K562 (cell line): Measurements from ENCODE around the gene SLC9A1. TPM values are rescaled to one million over a fixed set of nuclear protein-coding genes. Genes with fewer than 3 reads are reported as not detected.

Experiments used
- CCAR2 ChIP-seq: fragments of 200-400 bp; formaldehyde crosslinking; IDR thresholded peaks from 2 replicates; pipeline ENCODE4 v1.6.1; 2017; ENCODE audit warnings: mild to moderate bottlenecking, low read depth, low read length
- CREBBP ChIP-seq: IDR thresholded peaks from one replicate; pipeline ENCODE4 v1.6.1; 2012; ENCODE audit warnings: low read depth, mild to moderate bottlenecking, control low read depth, inconsistent platforms, low read length
- FOXK1 ChIP-seq: sonication (generic); formaldehyde crosslinking; IDR thresholded peaks from 2 replicates; pipeline ENCODE4 v1.8.0; 2022; ENCODE audit warnings: missing genetic modification reagents, mild to moderate bottlenecking, borderline replicate concordance
- FUS ChIP-seq: fragments of 200-400 bp; formaldehyde crosslinking; optimal IDR thresholded peaks from 2 replicates; pipeline ENCODE3; 2017; ENCODE audit warnings: low read depth, low read length
- GABPA ChIP-seq: fragments of 200-800 bp; sonication (Bioruptor generic); conservative IDR thresholded peaks from 2 replicates; pipeline ENCODE4 v1.6.1; 2016; ENCODE audit warnings: low read depth, missing genetic modification characterization, missing compliant biosample characterization
- GTF2E2 ChIP-seq: fragments of 200-800 bp; sonication (Bioruptor generic); IDR thresholded peaks from 2 replicates; pipeline ENCODE4 v1.6.1; 2016; ENCODE audit warnings: missing genetic modification characterization, missing compliant biosample characterization
- HDAC2 ChIP-seq: fragments of 450-650 bp; IDR thresholded peaks from 2 replicates; pipeline ENCODE4 v1.6.1; 2016; ENCODE audit warnings: mild to moderate bottlenecking
- JUND ChIP-seq, 2 experiments: IDR thresholded peaks; 2 replicates in 1 of 2; 3 replicates in 1 of 2; pipeline ENCODE4 v1.6.1; 2011; ENCODE audit warnings: borderline replicate concordance in 2 of 2, low read depth in 2 of 2, low read length in 2 of 2, improper control_type of control experiment in 1 of 2, missing biosample characterization in 1 of 2, missing genetic modification characterization in 1 of 2, missing genetic modification reagents in 1 of 2
- MCM2 ChIP-seq: fragments of 450-650 bp; IDR thresholded peaks from 2 replicates; pipeline ENCODE4 v1.6.1; 2017; ENCODE audit warnings: low read depth, mild to moderate bottlenecking
- NCOA6 ChIP-seq: fragments of 450-650 bp; IDR thresholded peaks from 2 replicates; pipeline ENCODE4 v1.6.1; 2017; ENCODE audit warnings: mild to moderate bottlenecking
- SIN3A ChIP-seq, 2 experiments: fragments of 150-350 bp in 1 of 2; IDR thresholded peaks; 2 replicates each; pipeline ENCODE4 v1.6.1; 2011 to 2016; ENCODE audit warnings: borderline replicate concordance in 2 of 2, low read depth in 2 of 2, low read length in 2 of 2, mild to moderate bottlenecking in 2 of 2, moderate library complexity in 2 of 2; ENCODE audit not compliant: control insufficient read depth in 1 of 2
- TGIF2 ChIP-seq: sonication (generic); formaldehyde crosslinking; IDR thresholded peaks from 2 replicates; pipeline ENCODE4 v1.8.1; 2022; ENCODE audit warnings: mild to moderate bottlenecking, missing genetic modification reagents, moderate library complexity
- ZNF224 ChIP-seq: sonication (generic); formaldehyde crosslinking; IDR thresholded peaks from 2 replicates; pipeline ENCODE4 v1.8.0; 2022; ENCODE audit warnings: mild to moderate bottlenecking, missing genetic modification reagents
- ZNF408 ChIP-seq: fragments of 250-450 bp; sonication (Bioruptor Pico); IDR thresholded peaks from 2 replicates; pipeline ENCODE4 v1.4.0; 2020; ENCODE audit warnings: low read depth, mild to moderate bottlenecking, moderate library complexity
- ZNF41 ChIP-seq: fragments of 250-450 bp; sonication (Bioruptor Pico); conservative IDR thresholded peaks from 2 replicates; pipeline ENCODE4 v1.4.0; 2020; ENCODE audit warnings: mild to moderate bottlenecking
- ZNF75A ChIP-seq: fragments of 450-650 bp; formaldehyde crosslinking; IDR thresholded peaks from 2 replicates; pipeline ENCODE4 v1.4.0; 2020; ENCODE audit warnings: mild to moderate bottlenecking
- ZNF764 ChIP-seq: fragments of 250-450 bp; sonication (Bioruptor Pico); IDR thresholded peaks from 2 replicates; pipeline ENCODE4 v1.4.0; 2020; ENCODE audit warnings: low read depth, mild to moderate bottlenecking, moderate library complexity
- ZNF766 ChIP-seq: fragments of 200-800 bp; sonication (Bioruptor generic); conservative IDR thresholded peaks from 2 replicates; pipeline ENCODE4 v1.6.1; 2016; ENCODE audit warnings: missing genetic modification characterization, missing compliant biosample characterization
- polyA plus RNA-seq, 8 experiments: library from polyadenylated mRNA; depleted of rRNA in 4 of 8; stranded (reverse) in 5 of 8; unstranded in 3 of 8; fragments of >200 nt; fragmentation: Nextera tagmentation in 2 of 8; fragmentation: Illumina TruSeq in 1 of 8; extraction: Ambion mirVana in 2 of 8; extraction: Trizol in 1 of 8; gene quantifications; 2 replicates each; pipeline versions ENCODE4 v1.2.1 to v1.2.3, GENCODE V29; 2011 to 2014; ENCODE audit warnings: inconsistent platforms in 1 of 8, missing spikeins in 1 of 8
- total RNA-seq, 7 experiments: library from RNA; depleted of rRNA in 6 of 7; stranded (reverse); fragments of >200 nt in 6 of 7; fragmentation: Illumina TruSeq in 2 of 7; extraction: Trizol in 2 of 7; gene quantifications; 2 replicates each; pipeline versions ENCODE4 v1.2.1 to v1.2.3, GENCODE V29; 2011 to 2021; ENCODE audit warnings: low replicate concordance in 1 of 7
- TF ChIP-seq, protein P1 (sequence below): sonication (generic); formaldehyde crosslinking; IDR thresholded peaks from 2 replicates; pipeline ENCODE4 v1.8.1; 2023; ENCODE audit warnings: mild to moderate bottlenecking, missing genetic modification reagents
- TF ChIP-seq, protein P2 (sequence below): fragments of 250-450 bp; sonication (Bioruptor Pico); IDR thresholded peaks from 2 replicates; pipeline ENCODE4 v1.4.0; 2020; ENCODE audit warnings: mild to moderate bottlenecking
- TF ChIP-seq, protein P3 (sequence below): IDR thresholded peaks from 2 replicates; pipeline ENCODE4 v1.6.1; 2014; ENCODE audit warnings: antibody characterized with exemption
- TF ChIP-seq, protein P4 (sequence below): fragments of 250-450 bp; sonication (Bioruptor Pico); IDR thresholded peaks from 2 replicates; pipeline ENCODE4 v1.8.0; 2021; ENCODE audit warnings: moderate library complexity, mild to moderate bottlenecking, inconsistent platforms

The SLC9A1 gene
- total and polyA plus RNA-seq, 9 of the 15 experiments (the other 6 are each of a cell fraction or from before 2014, with no cell fraction given) = 0.59 to 14.4 (median 2.0) TPM

DNA sequence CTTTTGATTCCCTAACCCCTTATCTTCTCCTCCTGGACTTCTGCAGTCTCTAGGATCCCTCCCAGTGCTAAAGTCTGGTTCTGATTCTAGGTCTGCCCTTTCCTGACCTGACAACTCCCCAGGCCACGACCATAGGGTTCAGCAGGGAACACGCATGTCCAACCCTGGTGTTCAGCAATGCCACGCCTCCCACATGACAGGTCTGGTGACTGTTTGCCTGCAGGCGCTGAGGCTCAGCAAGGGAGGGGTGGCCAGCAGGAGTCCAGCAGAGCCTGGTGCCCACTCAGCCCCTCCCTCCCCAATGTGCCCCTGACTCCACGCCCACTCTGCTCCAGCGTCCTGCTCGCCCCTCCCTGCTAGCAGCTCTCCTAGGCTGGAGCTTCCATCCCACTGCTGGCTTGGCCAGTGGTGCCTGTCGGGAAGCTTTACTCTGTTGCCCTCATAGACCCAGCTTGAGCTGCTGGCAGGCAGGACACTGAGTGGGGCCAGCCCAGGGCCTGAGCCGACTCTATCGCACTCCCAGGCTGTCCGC is 17.3 kb downstream of the SLC9A1 start (continued):
- TF ChIP-seq, protein P1, sequence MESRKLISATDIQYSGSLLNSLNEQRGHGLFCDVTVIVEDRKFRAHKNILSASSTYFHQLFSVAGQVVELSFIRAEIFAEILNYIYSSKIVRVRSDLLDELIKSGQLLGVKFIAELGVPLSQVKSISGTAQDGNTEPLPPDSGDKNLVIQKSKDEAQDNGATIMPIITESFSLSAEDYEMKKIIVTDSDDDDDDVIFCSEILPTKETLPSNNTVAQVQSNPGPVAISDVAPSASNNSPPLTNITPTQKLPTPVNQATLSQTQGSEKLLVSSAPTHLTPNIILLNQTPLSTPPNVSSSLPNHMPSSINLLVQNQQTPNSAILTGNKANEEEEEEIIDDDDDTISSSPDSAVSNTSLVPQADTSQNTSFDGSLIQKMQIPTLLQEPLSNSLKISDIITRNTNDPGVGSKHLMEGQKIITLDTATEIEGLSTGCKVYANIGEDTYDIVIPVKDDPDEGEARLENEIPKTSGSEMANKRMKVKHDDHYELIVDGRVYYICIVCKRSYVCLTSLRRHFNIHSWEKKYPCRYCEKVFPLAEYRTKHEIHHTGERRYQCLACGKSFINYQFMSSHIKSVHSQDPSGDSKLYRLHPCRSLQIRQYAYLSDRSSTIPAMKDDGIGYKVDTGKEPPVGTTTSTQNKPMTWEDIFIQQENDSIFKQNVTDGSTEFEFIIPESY = no peak
- TF ChIP-seq FUS (no peak), ZNF764 (no peak), FOXK1 (CRISPR knock-in tag) (no peak), CREBBP (no peak), GTF2E2 (0 out of 2 replicates have a peak, but pooled peaks have one; percentile 39), TGIF2 (no peak), ZNF41 (CRISPR knock-in tag) (no peak), ZNF224 (CRISPR knock-in tag) (no peak), ZNF408 (CRISPR knock-in tag) (no peak), MCM2 (no peak), HDAC2 (no peak), JUND (IDR thresholded peaks at IDR 0.05; ENCODE audit: borderline replicate concordance, low read depth, low read length) (0 out of 2 replicates have a peak, but pooled peaks have one; percentile 1), JUND (tag; IDR thresholded peaks at IDR 0.05; ENCODE audit: borderline replicate concordance, low read depth, low read length) (no peak), CCAR2 (no peak), ZNF75A (no peak), SIN3A (IDR thresholded peaks at IDR 0.05; ENCODE audit: borderline replicate concordance in 2 of 2, control insufficient read depth in 1 of 2, low read depth in 2 of 2, low read length in 2 of 2) (0 out of 4 replicates have a peak, but pooled peaks of 1 of the 2 experiments have one; percentile 25), NCOA6 (no peak), ZNF766 (peak; percentile 75; the same call in 1 of the 2 replicates), GABPA (tag) (peak; percentile 49)
- TF ChIP-seq, protein P2, sequence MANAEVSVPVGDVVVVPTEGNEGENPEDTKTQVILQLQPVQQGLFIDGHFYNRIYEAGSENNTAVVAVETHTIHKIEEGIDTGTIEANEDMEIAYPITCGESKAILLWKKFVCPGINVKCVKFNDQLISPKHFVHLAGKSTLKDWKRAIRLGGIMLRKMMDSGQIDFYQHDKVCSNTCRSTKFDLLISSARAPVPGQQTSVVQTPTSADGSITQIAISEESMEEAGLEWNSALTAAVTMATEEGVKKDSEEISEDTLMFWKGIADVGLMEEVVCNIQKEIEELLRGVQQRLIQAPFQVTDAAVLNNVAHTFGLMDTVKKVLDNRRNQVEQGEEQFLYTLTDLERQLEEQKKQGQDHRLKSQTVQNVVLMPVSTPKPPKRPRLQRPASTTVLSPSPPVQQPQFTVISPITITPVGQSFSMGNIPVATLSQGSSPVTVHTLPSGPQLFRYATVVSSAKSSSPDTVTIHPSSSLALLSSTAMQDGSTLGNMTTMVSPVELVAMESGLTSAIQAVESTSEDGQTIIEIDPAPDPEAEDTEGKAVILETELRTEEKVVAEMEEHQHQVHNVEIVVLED (CRISPR knock-in tag) = no peak
- TF ChIP-seq, protein P3, sequence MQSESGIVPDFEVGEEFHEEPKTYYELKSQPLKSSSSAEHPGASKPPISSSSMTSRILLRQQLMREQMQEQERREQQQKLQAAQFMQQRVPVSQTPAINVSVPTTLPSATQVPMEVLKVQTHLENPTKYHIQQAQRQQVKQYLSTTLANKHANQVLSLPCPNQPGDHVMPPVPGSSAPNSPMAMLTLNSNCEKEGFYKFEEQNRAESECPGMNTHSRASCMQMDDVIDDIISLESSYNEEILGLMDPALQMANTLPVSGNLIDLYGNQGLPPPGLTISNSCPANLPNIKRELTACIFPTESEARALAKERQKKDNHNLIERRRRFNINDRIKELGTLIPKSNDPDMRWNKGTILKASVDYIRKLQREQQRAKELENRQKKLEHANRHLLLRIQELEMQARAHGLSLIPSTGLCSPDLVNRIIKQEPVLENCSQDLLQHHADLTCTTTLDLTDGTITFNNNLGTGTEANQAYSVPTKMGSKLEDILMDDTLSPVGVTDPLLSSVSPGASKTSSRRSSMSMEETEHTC = peak; percentile 73; the same call in 1 of the 2 replicates
- TF ChIP-seq, protein P4, sequence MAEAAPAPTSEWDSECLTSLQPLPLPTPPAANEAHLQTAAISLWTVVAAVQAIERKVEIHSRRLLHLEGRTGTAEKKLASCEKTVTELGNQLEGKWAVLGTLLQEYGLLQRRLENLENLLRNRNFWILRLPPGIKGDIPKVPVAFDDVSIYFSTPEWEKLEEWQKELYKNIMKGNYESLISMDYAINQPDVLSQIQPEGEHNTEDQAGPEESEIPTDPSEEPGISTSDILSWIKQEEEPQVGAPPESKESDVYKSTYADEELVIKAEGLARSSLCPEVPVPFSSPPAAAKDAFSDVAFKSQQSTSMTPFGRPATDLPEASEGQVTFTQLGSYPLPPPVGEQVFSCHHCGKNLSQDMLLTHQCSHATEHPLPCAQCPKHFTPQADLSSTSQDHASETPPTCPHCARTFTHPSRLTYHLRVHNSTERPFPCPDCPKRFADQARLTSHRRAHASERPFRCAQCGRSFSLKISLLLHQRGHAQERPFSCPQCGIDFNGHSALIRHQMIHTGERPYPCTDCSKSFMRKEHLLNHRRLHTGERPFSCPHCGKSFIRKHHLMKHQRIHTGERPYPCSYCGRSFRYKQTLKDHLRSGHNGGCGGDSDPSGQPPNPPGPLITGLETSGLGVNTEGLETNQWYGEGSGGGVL (CRISPR knock-in tag) = no peak
